Stimulated activated CD4-positive, alpha-beta T cell treated with anti-CD3 and anti-CD28 coated beads, Interleukin-2, amount 100 ng/mL, for 4 hours (primary cell): ENCODE measurements around the gene SPATS2.
"Not testable (repeated sequence)": the region's sequence is repeated elsewhere in the genome, so short reads cannot be mapped to it uniquely, and the experiment has no call there.

Source experiments
- DNase-seq: peaks from one replicate; pipeline ENCODE4 v3.0.0-alpha.2; 2020; ENCODE audit warnings: low read depth

Gene SPATS2

GRCh38 chr12:49470986-49471385, 103.7 kb downstream of the SPATS2 start:
- DNase-seq = no peak

DNA sequence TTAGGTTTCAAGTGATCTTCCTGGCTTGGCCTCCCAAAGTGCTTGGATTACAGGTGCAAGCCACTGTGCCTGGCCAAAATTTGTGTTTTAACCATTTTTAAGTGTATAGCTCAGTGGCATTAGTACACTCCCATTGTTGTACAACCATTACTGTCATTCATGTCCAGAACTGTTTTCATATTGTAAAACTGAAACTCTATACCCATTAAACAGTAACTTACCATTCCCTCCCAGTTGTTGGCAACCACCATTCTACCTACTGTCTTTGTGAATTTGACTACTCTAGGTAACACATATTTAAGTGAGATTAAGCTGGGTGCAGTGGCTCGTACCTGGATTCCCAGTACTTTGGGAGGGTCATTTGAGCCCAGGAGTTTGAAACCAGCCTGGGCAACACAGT, 104.3 kb downstream of the SPATS2 start:
- no peak for DNase-seq

GRCh38 chr12:49476091-49476490, 108.8 kb downstream of the SPATS2 start:
- DNase-seq = no peak

GRCh38 chr12:49478949-49479664, 111.8 kb downstream of the SPATS2 start:
- DNase-seq = no peak

DNA sequence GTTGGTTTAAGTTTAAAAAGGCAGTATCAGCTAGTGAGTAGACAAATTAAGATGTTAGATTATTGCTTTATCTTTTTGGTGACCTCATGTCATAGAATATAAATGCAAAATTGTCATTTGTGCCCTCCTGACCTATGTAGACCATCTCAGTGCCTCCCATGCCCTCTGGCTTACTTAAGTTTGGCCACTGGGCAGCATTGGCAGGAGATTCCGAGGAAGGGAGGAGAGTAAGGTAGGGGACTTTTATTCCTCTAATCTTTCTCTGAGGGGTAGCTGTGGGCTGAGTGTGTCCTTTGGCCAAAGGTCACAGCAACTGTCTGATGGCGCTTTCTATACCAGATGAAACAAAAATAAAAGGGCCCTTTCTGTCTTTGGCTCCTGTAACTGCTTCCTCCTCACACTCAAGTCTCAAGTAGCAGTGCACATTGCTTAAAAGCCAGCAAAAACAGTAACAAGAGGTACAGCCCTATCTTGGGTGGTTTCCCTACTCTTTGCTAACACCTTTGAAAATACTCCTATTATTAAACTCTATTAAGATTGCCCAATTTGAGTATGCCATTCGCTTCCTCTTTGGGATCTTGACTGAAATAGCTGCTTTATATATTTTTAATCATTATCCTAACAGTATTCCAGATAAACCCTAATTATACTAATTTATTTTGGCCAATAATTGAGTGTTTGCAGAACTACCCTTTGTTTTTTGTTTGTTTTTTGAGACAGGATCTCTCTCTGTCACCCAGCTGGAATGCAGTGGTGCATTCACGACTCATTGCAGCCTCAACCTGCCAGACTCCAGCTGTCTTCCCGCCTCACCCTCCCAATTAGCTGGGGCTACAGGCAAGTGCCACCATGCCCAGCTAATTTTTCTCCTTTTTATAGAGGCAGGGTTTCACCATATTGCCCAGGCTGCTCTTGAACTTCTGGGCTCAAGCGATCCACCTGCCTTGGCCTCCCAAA, 115.1 kb downstream of the SPATS2 start:
- DNase-seq = no peak

DNA sequence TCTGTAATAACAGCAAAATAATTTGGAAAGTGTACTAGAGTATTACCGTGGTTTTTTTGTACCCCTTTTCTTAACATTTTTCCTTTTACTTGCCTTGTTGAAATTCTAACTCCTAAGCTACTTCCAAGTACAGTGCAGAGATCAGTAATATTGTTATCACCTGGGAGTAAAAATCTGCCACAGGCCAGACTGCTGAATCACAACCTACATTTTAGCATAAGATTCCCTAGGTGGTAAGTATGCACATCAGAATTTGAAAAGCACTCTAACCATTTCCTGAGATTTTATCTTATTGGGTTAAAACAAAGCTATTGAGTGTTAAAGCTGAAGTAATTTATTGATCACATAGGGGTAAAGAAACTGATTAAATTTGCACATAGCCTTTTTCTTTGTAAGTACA, 116.4 kb downstream of the SPATS2 start:
- no peak for DNase-seq

DNA sequence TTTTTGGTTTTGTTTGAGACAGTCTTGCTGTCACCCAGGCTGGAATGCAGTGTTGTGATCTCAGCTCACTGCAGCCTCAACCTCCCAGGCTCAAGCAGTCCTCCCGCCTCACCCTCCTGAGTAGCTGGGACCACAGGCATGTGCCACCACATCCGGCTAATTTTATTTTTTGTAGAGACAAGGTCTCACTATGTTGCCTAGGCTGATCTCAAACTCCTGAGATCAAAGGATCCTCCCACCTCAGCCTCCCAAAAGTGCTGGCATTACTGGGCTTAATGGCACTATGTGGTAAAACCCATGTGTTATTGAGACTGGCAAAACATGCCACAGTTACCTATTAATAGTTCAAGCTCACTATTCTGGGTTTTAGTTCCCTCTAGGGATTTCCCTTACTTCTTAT, 120.3 kb downstream of the SPATS2 start:
- no peak for DNase-seq

GRCh38 chr12:49489154-49489553, 121.9 kb downstream of the SPATS2 start:
- no peak for DNase-seq

- no peak for DNase-seq
These were observed 122.5 kb downstream of the SPATS2 start for GRCh38 chr12:49489720-49490119.

- DNase-seq = no peak
These were observed 124.6 kb downstream of the SPATS2 start for GRCh38 chr12:49491823-49492222.

DNA sequence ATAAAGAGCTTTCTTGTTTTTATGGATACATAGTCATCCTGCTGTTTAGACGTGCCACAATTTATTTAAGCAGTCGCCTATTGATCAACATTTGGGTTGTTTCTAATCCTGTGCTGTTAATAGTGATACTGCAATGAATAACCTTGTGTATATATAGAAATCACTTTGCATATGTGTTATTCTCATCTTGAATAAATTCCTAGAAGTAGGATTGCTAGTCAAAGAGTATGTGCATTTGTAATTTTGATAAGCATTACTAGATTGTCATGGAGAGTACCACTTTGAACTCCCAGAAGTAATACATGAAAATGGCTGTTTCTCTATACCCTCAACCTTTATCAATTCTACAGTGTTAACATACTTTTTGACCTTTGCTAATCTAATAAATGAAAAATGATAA, 126.6 kb downstream of the SPATS2 start:
- no peak for DNase-seq

DNA sequence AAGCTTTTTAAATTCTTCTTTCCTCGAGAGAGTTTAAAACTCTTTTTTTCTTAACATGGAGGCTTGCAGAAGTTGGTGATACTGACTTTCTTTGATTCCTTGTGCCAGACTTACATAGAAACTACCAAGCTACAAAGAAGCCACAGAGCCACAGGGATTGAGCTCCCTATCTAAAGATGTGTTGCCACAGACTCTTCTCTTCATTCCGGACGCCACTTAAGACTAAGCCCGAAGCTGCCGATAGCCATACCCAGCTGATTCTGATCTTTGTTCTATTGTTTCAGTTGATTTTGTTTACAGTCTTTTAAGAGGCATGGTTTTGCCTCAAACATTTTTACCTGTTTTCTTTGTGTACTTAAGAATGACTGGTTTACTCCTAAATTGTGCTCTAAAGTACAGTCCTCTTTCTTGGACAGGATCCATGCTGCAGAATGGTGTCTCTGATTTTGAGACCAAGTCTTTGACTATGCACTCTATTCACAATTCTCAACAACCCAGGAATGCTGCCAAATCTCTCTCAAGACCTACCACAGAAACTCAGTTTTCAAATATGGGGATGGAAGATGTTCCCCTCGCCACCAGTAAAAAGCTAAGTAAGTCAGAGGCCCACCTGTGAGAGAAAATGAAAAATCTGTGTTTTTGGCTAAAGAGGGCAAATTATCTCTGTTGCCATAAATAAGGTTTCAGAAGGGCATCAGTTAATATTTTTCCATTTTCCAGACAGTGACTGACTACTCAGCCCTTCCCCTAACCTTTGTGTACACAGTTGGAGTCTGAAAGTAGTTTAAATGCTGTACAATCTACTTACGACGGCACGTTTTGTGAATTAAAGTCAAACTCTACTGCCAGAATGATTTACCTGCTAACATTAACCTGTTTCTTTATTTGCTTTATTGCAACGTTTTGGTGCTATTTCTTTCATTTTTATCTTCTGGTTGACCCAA, 129.4 kb downstream of the SPATS2 start:
- no peak for DNase-seq

DNA sequence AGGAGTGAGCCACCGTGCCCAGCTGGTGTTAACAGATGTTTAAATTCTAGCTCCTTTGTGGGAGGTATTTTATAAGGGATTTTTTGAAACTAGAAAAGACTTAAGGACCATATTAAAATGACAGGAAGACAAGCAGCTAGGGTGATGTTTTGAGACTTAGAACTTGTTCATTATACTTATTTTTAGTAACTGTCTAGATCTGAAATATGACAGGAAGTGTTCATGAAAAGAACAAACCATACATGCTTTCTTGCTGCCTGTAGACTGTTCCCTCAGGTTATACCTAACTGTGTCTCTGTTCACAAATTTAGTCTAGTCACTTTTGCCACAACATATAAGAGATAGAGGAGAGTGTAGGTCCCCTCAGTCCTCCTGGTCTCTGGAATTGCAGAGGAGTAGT, 134.6 kb downstream of the SPATS2 start:
- no peak for DNase-seq

GRCh38 chr12:49502590-49502989, 135.3 kb downstream of the SPATS2 start:
- no peak for DNase-seq

DNA sequence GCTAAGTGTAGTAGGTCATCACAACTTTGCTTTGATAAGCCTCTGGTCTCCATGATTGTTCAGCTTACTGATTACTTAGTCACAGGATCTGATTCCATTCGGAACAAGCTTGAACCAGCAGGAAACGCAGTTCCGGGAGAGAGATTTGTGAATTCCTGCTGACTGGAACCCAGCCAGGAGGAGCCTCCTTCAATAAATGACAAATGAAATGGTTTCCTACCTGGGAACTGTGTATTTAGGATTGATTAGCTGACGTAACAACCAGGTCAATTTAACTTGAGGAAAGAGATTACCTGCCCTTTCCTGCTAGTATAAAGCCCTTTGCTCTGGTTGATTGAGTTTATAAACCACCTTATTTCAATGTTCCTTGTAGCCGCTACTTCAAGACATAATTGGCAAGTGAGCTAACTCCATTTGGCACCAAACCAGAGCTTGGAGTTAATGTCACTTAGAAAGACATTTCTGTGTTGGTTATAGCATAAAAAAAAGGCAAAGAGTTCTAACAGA, 136.5 kb downstream of the SPATS2 start:
- no peak for DNase-seq

- no peak for DNase-seq
These were observed 138.4 kb downstream of the SPATS2 start for GRCh38 chr12:49505672-49506071.

DNA sequence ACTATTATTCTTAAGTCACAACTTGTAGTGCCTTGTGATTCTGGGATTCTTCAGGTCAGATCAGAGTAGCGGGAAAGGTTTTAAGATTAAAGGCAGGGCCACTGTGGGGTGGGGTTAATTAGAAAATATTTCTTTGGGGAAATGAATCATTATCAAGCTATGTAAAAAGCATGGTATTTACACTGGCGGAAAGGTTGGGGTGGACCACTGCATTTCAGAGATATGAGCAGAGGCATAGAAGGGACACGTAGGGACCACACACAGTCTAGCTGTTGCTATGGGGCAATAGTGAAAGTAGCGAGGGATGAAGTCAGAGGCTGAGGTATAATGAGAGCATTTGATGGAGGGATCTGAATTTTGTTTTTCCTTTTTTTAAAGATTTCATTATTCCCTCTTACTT, 139.9 kb downstream of the SPATS2 start:
- no peak for DNase-seq

- DNase-seq = not testable (repeated sequence)
These were observed 142.4 kb downstream of the SPATS2 start for GRCh38 chr12:49509681-49510080.

GRCh38 chr12:49511410-49511809, 144.1 kb downstream of the SPATS2 start:
- DNase-seq = no peak

DNA sequence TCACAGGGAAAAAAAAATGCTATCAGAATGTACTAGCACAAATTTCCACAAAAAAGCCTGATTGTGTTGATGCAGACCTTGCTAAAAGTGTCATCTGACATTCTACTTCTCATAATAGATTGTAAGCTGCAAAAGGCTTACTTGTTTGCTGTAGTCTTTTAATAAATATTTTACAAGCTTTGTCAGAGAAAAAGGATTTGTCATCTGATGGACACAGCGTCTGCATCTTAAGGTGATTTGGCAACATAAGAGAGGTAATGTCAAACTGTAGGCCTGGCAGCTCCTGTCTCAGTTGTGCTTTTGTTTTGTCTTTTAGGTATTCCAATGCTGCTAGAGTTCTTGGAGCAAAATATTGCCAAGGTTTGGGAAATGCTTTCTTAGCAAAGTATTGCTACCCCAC, 145.3 kb downstream of the SPATS2 start:
- DNase-seq = no peak

DNA sequence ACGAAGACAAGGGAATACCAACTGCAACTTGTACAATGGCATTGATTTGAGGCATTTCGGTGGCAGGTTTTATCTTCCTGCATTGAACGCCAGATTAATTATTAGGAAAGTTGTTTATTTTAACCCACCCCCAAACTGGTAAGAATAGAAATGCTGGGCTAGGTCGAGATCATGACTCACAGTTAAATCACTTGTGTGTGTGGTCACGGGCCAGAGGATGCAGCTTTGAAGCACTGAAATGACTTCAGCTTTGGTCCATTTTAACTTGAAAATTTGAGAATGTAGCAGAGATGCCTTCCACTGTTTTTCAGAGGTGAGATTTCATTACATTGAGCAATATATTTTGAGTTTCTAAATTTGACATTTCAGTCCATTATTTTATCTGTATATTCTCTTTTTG, 148.0 kb downstream of the SPATS2 start:
- DNase-seq = no peak
